Fibroblast of lung (primary cell): ENCODE results near the gene NOL9. TPM values are rescaled to one million over a fixed set of nuclear protein-coding genes. Genes with fewer than 3 reads are reported as not detected.
A peak's percentile ranks its signal among the peaks of the same experiment; 100 is the strongest.

Source experiments
- DNase-seq, 2 donors: peaks; one replicate each; pipeline versions ENCODE4 v3.0.0 to v3.0.0-alpha.2; 2010; ENCODE audit warnings: low read depth in 2 of 2
- H2AFZ ChIP-seq: 2 replicates; pipeline ENCODE4 v1.5.1; 2012; ENCODE audit warnings: low read length, control low read depth, inconsistent platforms
- H3K27ac ChIP-seq: 2 replicates; pipeline ENCODE4 v1.5.1; 2011; ENCODE audit warnings: low read length, control low read depth; ENCODE audit not compliant: insufficient read depth
- H3K27me3 ChIP-seq: 2 replicates; pipeline ENCODE4 v1.5.1; 2011; ENCODE audit warnings: mild to moderate bottlenecking, low read length; ENCODE audit not compliant: control insufficient read depth, insufficient read depth
- H3K36me3 ChIP-seq: 2 replicates; pipeline ENCODE4 v1.5.1; 2011; ENCODE audit warnings: low read length; ENCODE audit not compliant: control insufficient read depth, insufficient read depth
- H3K4me1 ChIP-seq: 2 replicates; pipeline ENCODE4 v1.5.1; 2011; ENCODE audit warnings: low read length; ENCODE audit not compliant: control insufficient read depth, insufficient read depth; ENCODE audit errors: extremely low read depth
- H3K4me2 ChIP-seq: 2 replicates; pipeline ENCODE4 v1.5.1; 2011; ENCODE audit warnings: low read length, control low read depth; ENCODE audit not compliant: insufficient read depth; ENCODE audit errors: extremely low read depth
- H3K4me3 ChIP-seq, 4 experiments: fragments of 200-600 bp in 1 of 4; sonication (generic) in 1 of 4; replicated peaks in 1 of 4; 2 replicates each; pipeline ENCODE4 v1.5.1; 2011 to 2016; ENCODE audit warnings: low read length in 4 of 4, low read depth in 3 of 4, mild to moderate bottlenecking in 3 of 4, control low read depth in 2 of 4, inconsistent platforms in 1 of 4, mixed read lengths in 1 of 4; ENCODE audit not compliant: insufficient read depth in 1 of 4; ENCODE audit errors: control extremely low read depth in 1 of 4
- H3K79me2 ChIP-seq: 2 replicates; pipeline ENCODE4 v1.5.1; 2012; ENCODE audit warnings: mild to moderate bottlenecking, low read length, inconsistent platforms; ENCODE audit not compliant: control insufficient read depth, insufficient read depth
- H3K9ac ChIP-seq: 2 replicates; pipeline ENCODE4 v1.5.1; 2011; ENCODE audit warnings: mild to moderate bottlenecking, low read length, control low read depth; ENCODE audit not compliant: insufficient read depth
- H3K9me3 ChIP-seq: 2 replicates; pipeline ENCODE4 v1.5.1; 2012; ENCODE audit warnings: low read depth, low read length; ENCODE audit not compliant: control insufficient read depth, insufficient read depth
- H4K20me1 ChIP-seq: 2 replicates; pipeline ENCODE4 v1.5.1; 2011; ENCODE audit warnings: low read length; ENCODE audit not compliant: control insufficient read depth, insufficient read depth; ENCODE audit errors: extremely low read depth
- EZH2 ChIP-seq: IDR thresholded peaks from 2 replicates; pipeline ENCODE4 v1.5.1; 2012; ENCODE audit warnings: low read length, control low read depth, mild to moderate bottlenecking; ENCODE audit errors: missing control alignments
- polyA plus RNA-seq, 2 donors: library from polyadenylated mRNA; depleted of rRNA in 1 of 2; stranded (reverse) in 1 of 2; unstranded in 1 of 2; fragments of >200 nt; gene quantifications; 2 replicates each; pipeline ENCODE4 v1.2.1, GENCODE V29; 2011 to 2012; ENCODE audit warnings: missing spikeins in 1 of 2
- total RNA-seq: library from RNA; depleted of rRNA; stranded (reverse); fragments of >200 nt; gene quantifications from 2 replicates; pipeline ENCODE4 v1.2.1, GENCODE V29; 2014
- TF ChIP-seq, protein P1 (sequence below), 2 donors: IDR thresholded peaks in 1 of 2; conservative IDR thresholded peaks in 1 of 2; 1 replicate in 1 of 2; 2 replicates in 1 of 2; pipeline ENCODE4 v1.5.1; 2011 to 2012; ENCODE audit warnings: low read length in 2 of 2, control low read depth in 1 of 2, inconsistent platforms in 1 of 2, low read depth in 1 of 2, mild to moderate bottlenecking in 1 of 2

Gene NOL9
- total and polyA plus RNA-seq, 2 donors (not counting 1 experiment from before 2014, with no cell fraction given) = 17.5 to 19.0 TPM

DNA sequence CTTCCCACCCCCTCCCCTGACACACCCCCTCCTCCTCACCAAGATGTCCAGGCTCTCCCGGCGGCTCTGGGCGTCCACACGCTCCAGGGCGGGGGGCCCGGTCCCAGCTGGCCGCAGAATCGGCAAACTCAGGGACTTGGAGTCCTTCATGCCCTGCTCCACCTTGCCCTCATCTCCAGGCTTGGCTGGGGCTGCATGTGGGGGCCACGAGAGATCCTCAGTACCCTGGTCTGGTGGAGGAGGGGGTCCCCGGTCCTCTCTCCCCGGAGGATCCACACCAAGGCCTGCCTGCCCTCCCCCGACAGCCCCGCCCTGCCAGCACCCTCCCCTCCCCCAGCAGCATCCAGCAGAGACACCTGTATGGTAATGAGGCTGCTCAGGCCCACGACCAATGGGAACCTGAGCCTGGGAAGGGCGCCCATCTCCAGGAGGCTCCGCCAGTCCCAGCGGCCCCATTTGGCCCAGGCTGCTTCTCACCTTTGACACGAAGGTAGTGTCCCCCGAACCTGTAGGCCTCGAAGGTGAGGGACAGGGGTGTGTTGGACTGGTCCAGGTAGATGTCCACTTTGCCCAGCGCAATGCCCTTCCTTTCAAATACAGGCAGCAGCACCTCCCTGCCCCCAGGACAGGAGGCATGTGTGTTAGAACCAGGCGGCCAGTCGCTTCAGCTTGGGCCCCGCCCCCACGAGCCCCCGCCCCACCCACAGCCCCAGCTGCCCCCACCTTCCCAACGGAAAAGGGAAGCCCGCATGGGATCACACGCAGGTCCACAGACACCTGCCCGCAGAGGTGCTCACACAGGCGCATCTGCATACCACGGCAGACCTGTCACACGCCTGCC is 80.1 kb downstream of the NOL9 start:
- no peak for TF ChIP-seq EZH2
- TF ChIP-seq, protein P1, sequence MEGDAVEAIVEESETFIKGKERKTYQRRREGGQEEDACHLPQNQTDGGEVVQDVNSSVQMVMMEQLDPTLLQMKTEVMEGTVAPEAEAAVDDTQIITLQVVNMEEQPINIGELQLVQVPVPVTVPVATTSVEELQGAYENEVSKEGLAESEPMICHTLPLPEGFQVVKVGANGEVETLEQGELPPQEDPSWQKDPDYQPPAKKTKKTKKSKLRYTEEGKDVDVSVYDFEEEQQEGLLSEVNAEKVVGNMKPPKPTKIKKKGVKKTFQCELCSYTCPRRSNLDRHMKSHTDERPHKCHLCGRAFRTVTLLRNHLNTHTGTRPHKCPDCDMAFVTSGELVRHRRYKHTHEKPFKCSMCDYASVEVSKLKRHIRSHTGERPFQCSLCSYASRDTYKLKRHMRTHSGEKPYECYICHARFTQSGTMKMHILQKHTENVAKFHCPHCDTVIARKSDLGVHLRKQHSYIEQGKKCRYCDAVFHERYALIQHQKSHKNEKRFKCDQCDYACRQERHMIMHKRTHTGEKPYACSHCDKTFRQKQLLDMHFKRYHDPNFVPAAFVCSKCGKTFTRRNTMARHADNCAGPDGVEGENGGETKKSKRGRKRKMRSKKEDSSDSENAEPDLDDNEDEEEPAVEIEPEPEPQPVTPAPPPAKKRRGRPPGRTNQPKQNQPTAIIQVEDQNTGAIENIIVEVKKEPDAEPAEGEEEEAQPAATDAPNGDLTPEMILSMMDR (conservative IDR thresholded peaks at IDR 0.05 in 1 of 2, IDR thresholded peaks at IDR 0.05 in 1 of 2; ENCODE audit: low read depth in 1 of 2, low read length in 2 of 2) = no peak
- Histone ChIP-seq H3K4me1 (no peaks in the 10 kb centered on the region), H3K9me3 (no peaks in the 10 kb centered on the region), H3K4me3 (no peak overlapping the region), H3K79me2 (no peaks in the 10 kb centered on the region), H3K27ac (no peak overlapping the region), H3K9ac (no peak overlapping the region), H3K36me3 (no peaks in the 10 kb centered on the region), H4K20me1 (no peaks in the 10 kb centered on the region), H3K27me3 (no peaks in the 10 kb centered on the region), H2AFZ (no peak overlapping the region), H3K4me2 (no peak overlapping the region)
- no peak for DNase-seq

DNA sequence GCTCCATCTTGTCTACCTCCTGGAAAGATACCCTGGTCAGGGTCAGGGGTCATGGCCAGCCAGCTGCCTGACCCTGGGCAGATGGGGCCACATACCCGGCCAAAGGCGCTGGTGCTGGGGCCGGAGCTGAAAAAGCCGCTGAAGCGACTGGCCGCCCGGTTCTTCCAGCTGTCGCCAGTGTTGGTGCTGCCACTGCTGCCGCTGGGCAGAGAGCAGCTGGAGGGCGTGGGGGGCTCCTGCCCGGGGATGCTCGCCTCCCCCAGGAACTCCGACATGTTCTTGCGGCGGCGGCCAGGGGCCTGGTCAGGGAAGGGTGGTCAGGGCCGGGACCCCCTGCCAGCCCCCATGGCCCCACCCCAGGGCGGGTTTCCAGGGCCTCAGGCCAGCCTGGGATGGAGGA is 81.2 kb downstream of the NOL9 start:
- Histone ChIP-seq H3K4me1 (no peaks in the 10 kb centered on the region), H3K9ac (no peak overlapping the region), H2AFZ (no peak overlapping the region), H3K9me3 (no peaks in the 10 kb centered on the region), H4K20me1 (no peaks in the 10 kb centered on the region), H3K4me2 (no peak overlapping the region), H3K27ac (no peak overlapping the region), H3K79me2 (no peaks in the 10 kb centered on the region), H3K36me3 (no peaks in the 10 kb centered on the region), H3K4me3 (no peak overlapping the region), H3K27me3 (no peaks in the 10 kb centered on the region)
- no peak for DNase-seq
- no peak for TF ChIP-seq EZH2
- TF ChIP-seq, protein P1 (conservative IDR thresholded peaks at IDR 0.05 in 1 of 2, IDR thresholded peaks at IDR 0.05 in 1 of 2; ENCODE audit: low read depth in 1 of 2, low read length in 2 of 2) = no peak

DNA sequence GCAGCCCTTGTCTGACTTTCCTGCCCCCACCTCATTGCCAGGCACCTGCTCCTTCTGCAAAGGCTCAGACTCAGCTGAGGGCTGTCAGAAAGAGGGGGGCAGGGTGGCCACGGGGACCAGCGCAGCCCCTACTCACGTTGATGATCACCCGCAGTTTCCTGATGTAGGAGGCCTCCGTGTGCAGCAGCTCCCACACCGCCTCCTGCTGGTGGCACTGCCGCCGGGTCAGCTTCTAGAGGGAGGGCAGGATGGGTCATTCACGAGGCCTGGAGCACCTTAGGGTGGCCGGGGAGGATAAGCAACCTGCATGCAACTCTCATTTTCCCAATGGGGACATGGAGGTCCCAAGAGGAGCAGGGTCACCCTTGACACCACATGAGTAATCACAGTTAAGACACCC is 81.9 kb downstream of the NOL9 start:
- Histone ChIP-seq H4K20me1 (no peaks in the 10 kb centered on the region), H3K4me1 (no peaks in the 10 kb centered on the region), H3K27ac (no peak overlapping the region), H2AFZ (no peak overlapping the region), H3K9ac (no peak overlapping the region), H3K79me2 (no peaks in the 10 kb centered on the region), H3K4me2 (no peak overlapping the region), H3K4me3 (no peak overlapping the region), H3K9me3 (no peaks in the 10 kb centered on the region), H3K27me3 (no peaks in the 10 kb centered on the region), H3K36me3 (no peaks in the 10 kb centered on the region)
- DNase-seq = no peak
- no peak for TF ChIP-seq EZH2
- TF ChIP-seq, protein P1 (conservative IDR thresholded peaks at IDR 0.05 in 1 of 2, IDR thresholded peaks at IDR 0.05 in 1 of 2; ENCODE audit: low read depth in 1 of 2, low read length in 2 of 2) = peak in 1 of 2 donors; percentile 26
